K562 (cell line): ENCODE data around the gene ARMC7. TPM values are rescaled to one million over a fixed set of nuclear protein-coding genes. Genes with fewer than 3 reads are reported as not detected.

Source experiments
- CREB3 ChIP-seq: fragments of 450-650 bp; conservative IDR thresholded peaks from 2 replicates; pipeline ENCODE4 v1.6.1; 2016; ENCODE audit warnings: missing genetic modification characterization, low read depth, mild to moderate bottlenecking, missing compliant biosample characterization, moderate library complexity
- CTCFL ChIP-seq: IDR thresholded peaks from 2 replicates; pipeline ENCODE4 v1.6.1; 2011; ENCODE audit warnings: borderline replicate concordance, low read depth, mild to moderate bottlenecking, moderate library complexity, low read length; ENCODE audit not compliant: insufficient read depth, poor library complexity, severe bottlenecking
- GABPB2 ChIP-seq: fragments of 250-450 bp; sonication (Bioruptor Pico); conservative IDR thresholded peaks from 2 replicates; pipeline ENCODE4 v1.5.1; 2021; ENCODE audit warnings: mild to moderate bottlenecking
- GATA2 ChIP-seq: sonication (generic); formaldehyde crosslinking; IDR thresholded peaks from 2 replicates; pipeline ENCODE4 v1.4.0; 2020; ENCODE audit warnings: mild to moderate bottlenecking, missing genetic modification reagents
- HEY1 ChIP-seq: fragments of 250-450 bp; sonication (Bioruptor Pico); IDR thresholded peaks from 2 replicates; pipeline ENCODE4 v1.5.0; 2020; ENCODE audit warnings: mild to moderate bottlenecking, moderate library complexity, borderline replicate concordance
- HINFP ChIP-seq: fragments of 450-650 bp; conservative IDR thresholded peaks from 2 replicates; pipeline ENCODE4 v1.6.1; 2016; ENCODE audit warnings: missing genetic modification characterization, low read depth, mild to moderate bottlenecking, control low read depth, missing compliant biosample characterization
- MITF ChIP-seq: IDR thresholded peaks from 2 replicates; pipeline ENCODE4 v1.6.1; 2014; ENCODE audit warnings: antibody characterized with exemption
- PURB ChIP-seq: sonication (generic); formaldehyde crosslinking; IDR thresholded peaks from 2 replicates; pipeline ENCODE4 v1.9.0; 2021; ENCODE audit warnings: low read depth, mild to moderate bottlenecking, missing genetic modification reagents
- THRAP3 ChIP-seq: fragments of 450-650 bp; IDR thresholded peaks from 2 replicates; pipeline ENCODE4 v1.6.1; 2016; ENCODE audit warnings: mild to moderate bottlenecking, inconsistent platforms, borderline replicate concordance
- TRIM24 ChIP-seq, 2 experiments: fragments of 450-650 bp; IDR thresholded peaks; 2 replicates each; pipeline ENCODE4 v1.6.1; 2016
- YY1 ChIP-seq, 3 experiments: IDR thresholded peaks; 2 replicates each; pipeline ENCODE4 v1.6.1; 2011; ENCODE audit warnings: low read length in 2 of 3, mild to moderate bottlenecking in 2 of 3, moderate library complexity in 2 of 3, borderline replicate concordance in 1 of 3, control low read depth in 1 of 3, low read depth in 1 of 3; ENCODE audit not compliant: insufficient read depth in 3 of 3, insufficient replicate concordance in 2 of 3, control insufficient read depth in 1 of 3, insufficient read length in 1 of 3; ENCODE audit errors: extremely low read depth in 1 of 3
- ZBTB1 ChIP-seq: sonication (generic); formaldehyde crosslinking; IDR thresholded peaks from 2 replicates; pipeline ENCODE4 v1.8.1; 2023; ENCODE audit warnings: missing genetic modification reagents, low read depth, mild to moderate bottlenecking, borderline replicate concordance
- ZNF146 ChIP-seq: IDR thresholded peaks from one replicate; pipeline ENCODE4 v1.6.1; 2018; ENCODE audit warnings: missing compliant biosample characterization; ENCODE audit not compliant: unreplicated experiment
- ZNF239 ChIP-seq: fragments of 250-450 bp; sonication (Bioruptor Pico); IDR thresholded peaks from 2 replicates; pipeline ENCODE4 v1.4.0; 2020; ENCODE audit warnings: mild to moderate bottlenecking
- polyA plus RNA-seq, 8 experiments: library from polyadenylated mRNA; depleted of rRNA in 4 of 8; stranded (reverse) in 5 of 8; unstranded in 3 of 8; fragments of >200 nt; fragmentation: Nextera tagmentation in 2 of 8; fragmentation: Illumina TruSeq in 1 of 8; extraction: Ambion mirVana in 2 of 8; extraction: Trizol in 1 of 8; gene quantifications; 2 replicates each; pipeline versions ENCODE4 v1.2.1 to v1.2.3, GENCODE V29; 2011 to 2014; ENCODE audit warnings: inconsistent platforms in 1 of 8, missing spikeins in 1 of 8
- total RNA-seq, 7 experiments: library from RNA; depleted of rRNA in 6 of 7; stranded (reverse); fragments of >200 nt in 6 of 7; fragmentation: Illumina TruSeq in 2 of 7; extraction: Trizol in 2 of 7; gene quantifications; 2 replicates each; pipeline versions ENCODE4 v1.2.1 to v1.2.3, GENCODE V29; 2011 to 2021; ENCODE audit warnings: low replicate concordance in 1 of 7

Gene ARMC7
- total and polyA plus RNA-seq, 9 of the 15 experiments (the other 6 are each of a cell fraction or from before 2014, with no cell fraction given): 1.4 to 15.2 (median 5.9) TPM

GRCh38 chr17:75131278-75132017, 21.7 kb downstream of the ARMC7 start, which contains the start of gene NT5C (continued):
- no peak for TF ChIP-seq HINFP
- TF ChIP-seq THRAP3: no peak
- TF ChIP-seq MITF: no peak
- peak; percentile 89 for TF ChIP-seq CTCFL
- no peak for TF ChIP-seq GABPB2 (CRISPR knock-in tag)
- no peak for TF ChIP-seq CREB3 (tag)
- no peak for TF ChIP-seq PURB (CRISPR knock-in tag)
- TF ChIP-seq ZBTB1 (CRISPR knock-in tag): peak; percentile 74
- no peak for TF ChIP-seq ZNF239 (CRISPR knock-in tag)
- no peak for TF ChIP-seq GATA2 (CRISPR knock-in tag)
- TF ChIP-seq HEY1 (CRISPR knock-in tag): no peak
- peak in 2 of 3 experiments; percentile 76 to 84 for TF ChIP-seq YY1 (IDR thresholded peaks at IDR 0.05; ENCODE audit: borderline replicate concordance in 1 of 3, control insufficient read depth in 1 of 3, extremely low read depth in 1 of 3, insufficient read depth in 3 of 3, insufficient read length in 1 of 3, insufficient replicate concordance in 2 of 3, low read depth in 1 of 3, low read length in 2 of 3)
- no peak for TF ChIP-seq TRIM24 (IDR thresholded peaks at IDR 0.05)
- TF ChIP-seq ZNF146 (CRISPR knock-in tag): no peak
